WTC11 (cell line): ENCODE measurements around the gene ANO4.

Experiments
- ATF2 ChIP-seq: sonication (generic); formaldehyde crosslinking; IDR thresholded peaks from 2 replicates; pipeline ENCODE4 v1.8.1; 2022; ENCODE audit warnings: low read depth, missing genetic modification reagents, borderline replicate concordance
- CTCF ChIP-seq: fragments of 200-600 bp; IDR thresholded peaks from 2 replicates; pipeline ENCODE4 v1.8.0; 2022; ENCODE audit warnings: antibody characterized with exemption
- NR1H2 ChIP-seq: sonication (generic); formaldehyde crosslinking; IDR thresholded peaks from 2 replicates; pipeline ENCODE4 v1.9.0; 2021; ENCODE audit warnings: mild to moderate bottlenecking, moderate library complexity, missing genetic modification reagents
- ZNF263 ChIP-seq: sonication (generic); formaldehyde crosslinking; IDR thresholded peaks from 2 replicates; pipeline ENCODE4 v1.8.1; 2022; ENCODE audit warnings: low read depth, mild to moderate bottlenecking, moderate library complexity, missing genetic modification reagents

DNA sequence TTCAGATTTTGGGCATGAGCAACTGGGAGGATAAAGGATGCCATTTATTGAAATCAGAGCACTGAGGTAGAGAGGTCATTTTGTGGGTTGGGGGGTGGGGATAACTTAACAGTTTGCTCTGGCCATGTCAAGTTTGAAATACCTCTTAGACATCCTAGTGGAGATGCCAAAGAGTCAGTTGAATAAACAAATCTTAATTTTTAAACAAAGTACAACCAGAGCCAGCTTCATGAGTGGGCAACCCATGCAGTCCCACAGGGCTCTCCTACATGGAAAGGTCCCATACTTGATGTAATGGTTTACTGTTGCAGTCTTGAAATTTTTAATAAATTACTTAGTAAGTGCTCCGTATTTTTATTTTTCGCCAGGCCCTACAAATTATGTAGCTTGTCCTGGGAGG, 81.2 kb downstream of the ANO4 start:
- no peak for TF ChIP-seq CTCF
- no peak for TF ChIP-seq ATF2 (CRISPR knock-in tag)
- TF ChIP-seq NR1H2 (CRISPR knock-in tag) = no peak
- no peak for TF ChIP-seq ZNF263
